Kidney (tissue), 14 donors: ENCODE measurements around the gene ENPP6. TPM values are rescaled to one million over a fixed set of nuclear protein-coding genes. Genes with fewer than 3 reads are reported as not detected.

Experiments
- DNase-seq, 5 donors: peaks; one replicate each; pipeline ENCODE4 v3.0.0-alpha.2; 2013 to 2020
- FAIRE-seq: peaks from 2 replicates; lab custom pipeline; 2012; peaks lifted over from hg19 to GRCh38; lab: Jason Lieb, UNC
- H3K27ac ChIP-seq, 2 donors: one replicate each; pipeline ENCODE4 v1.7.0; 2013; ENCODE audit warnings: low read depth in 2 of 2, low read length in 2 of 2, inconsistent platforms in 1 of 2
- H3K27me3 ChIP-seq: one replicate; pipeline ENCODE4 v1.7.1; 2013; ENCODE audit warnings: low read length, inconsistent platforms; ENCODE audit not compliant: control insufficient read depth, insufficient read depth
- H3K36me3 ChIP-seq, 3 donors: one replicate each; pipeline versions ENCODE4 v1.7.0 to v1.7.1; 2013; ENCODE audit warnings: low read length in 3 of 3, control low read depth in 1 of 3, inconsistent platforms in 1 of 3; ENCODE audit not compliant: insufficient read depth in 3 of 3, control insufficient read depth in 2 of 3
- H3K4me1 ChIP-seq, 3 donors: one replicate each; pipeline versions ENCODE4 v1.7.0 to v1.7.1; 2013; ENCODE audit warnings: low read length in 3 of 3, inconsistent platforms in 1 of 3, low read depth in 1 of 3; ENCODE audit not compliant: control insufficient read depth in 2 of 3, insufficient read depth in 2 of 3
- H3K4me3 ChIP-seq, 3 donors: one replicate each; pipeline versions ENCODE4 v1.7.0 to v1.8.1; 2013; ENCODE audit warnings: low read length in 3 of 3, control low read depth in 1 of 3, inconsistent platforms in 1 of 3
- H3K9ac ChIP-seq, 3 donors: one replicate each; pipeline versions ENCODE4 v1.7.0 to v1.7.1; 2013; ENCODE audit warnings: low read length in 3 of 3, control low read depth in 1 of 3, inconsistent platforms in 1 of 3
- H3K9me3 ChIP-seq, 3 donors: one replicate each; pipeline versions ENCODE4 v1.7.0 to v1.7.1; 2013; ENCODE audit warnings: low read length in 3 of 3, control low read depth in 1 of 3, inconsistent platforms in 1 of 3; ENCODE audit not compliant: control insufficient read depth in 2 of 3, insufficient read depth in 1 of 3
- CTCF ChIP-seq: IDR thresholded peaks from 3 replicates; pipeline ENCODE4 v1.5.1; 2012; ENCODE audit warnings: mild to moderate bottlenecking, moderate library complexity, borderline replicate concordance; ENCODE audit not compliant: insufficient read depth; ENCODE audit errors: extremely low read depth
- intact Hi-C: fragments of 100-400 bp; cut with DNase I; formaldehyde crosslinking; loops from one replicate; pipeline ENCODE4 v1.11.1; 2022
- polyA plus RNA-seq: library from polyadenylated mRNA; stranded (reverse); fragments of 350-450 nt; fragmentation: Illumina TruSeq; extraction: RNeasy Lipid Tissue Mini Kit (QIAGEN cat#74804); gene quantifications from one replicate; pipeline ENCODE4 v1.2.3, GENCODE V29; 2014; ENCODE audit warnings: low read depth, low replicate concordance; ENCODE audit not compliant: insufficient read depth
- total RNA-seq: library from RNA; stranded (reverse); fragmentation: NEBNext Ultra II Directional; extraction: Animal tissue kit (Norgen Biotek cat#: 25700); gene quantifications from one replicate; pipeline ENCODE4 v1.2.1, GENCODE V29; 2021
- donor health status: control.
- donor health status: control.
- donor health status: control.
- donor health status: control.
- donor health status: control.
- donor health status: DM: yes; HTN: yes; CAD: no.
- donor health status: Normal renal cell carcinoma (clear cell type).

The ENPP6 gene
- total and polyA plus RNA-seq, 2 donors from 2014 or later = 0.91 to 7.2 TPM

- H3K4me1 ChIP-seq = no peaks in the 10 kb centered on the region
- FAIRE-seq (no peak), DNase-seq (no peak)
- no peaks in the 10 kb centered on the region for H3K9me3 ChIP-seq
- TF ChIP-seq CTCF = no peak
- no peak overlapping the region for H3K4me3 ChIP-seq
- H3K9ac ChIP-seq = no peak overlapping the region
- H3K27me3 ChIP-seq = no peaks in the 10 kb centered on the region
- intact Hi-C loops = no loop called here
- no peaks in the 10 kb centered on the region for H3K36me3 ChIP-seq
- H3K27ac ChIP-seq = no peak overlapping the region
These were observed 70.7 kb downstream of the ENPP6 start for GRCh38 chr4:184146951-184147350.

GRCh38 chr4:184145596-184145995 is 72.1 kb downstream of the ENPP6 start:
- intact Hi-C loops = no loop called here
- H3K4me1 ChIP-seq = no peaks in the 10 kb centered on the region
- no peak overlapping the region for H3K9ac ChIP-seq
- no peak overlapping the region for H3K4me3 ChIP-seq
- no peak overlapping the region for H3K27ac ChIP-seq
- no peaks in the 10 kb centered on the region for H3K36me3 ChIP-seq
- no peaks in the 10 kb centered on the region for H3K27me3 ChIP-seq
- no peak for TF ChIP-seq CTCF
- FAIRE-seq = no peak
- H3K9me3 ChIP-seq = peaks cover 0 to 2% (median 0%) of the 10 kb centered on the region in 3 donors
- no peak for DNase-seq

GRCh38 chr4:184143770-184144564 is 73.7 kb downstream of the ENPP6 start:
- H3K36me3 ChIP-seq = no peaks in the 10 kb centered on the region
- peaks cover 0 to 2% (median under 1%) of the 10 kb centered on the region in 3 donors for H3K9me3 ChIP-seq
- DNase-seq = no peak
- H3K9ac ChIP-seq = no peak overlapping the region
- intact Hi-C loops = no loop called here
- H3K4me1 ChIP-seq = no peaks in the 10 kb centered on the region
- FAIRE-seq = no peak
- no peak for TF ChIP-seq CTCF
- H3K27me3 ChIP-seq = no peaks in the 10 kb centered on the region
- no peak overlapping the region for H3K4me3 ChIP-seq
- no peak overlapping the region for H3K27ac ChIP-seq
